Coronary artery (tissue), 2 donors: ENCODE measurements around the gene ZBTB48.
"Not testable (repeated sequence)": the region's sequence is repeated elsewhere in the genome, so short reads cannot be mapped to it uniquely, and the experiment has no call there.

Experiments
- DNase-seq: peaks from one replicate; pipeline ENCODE4 v3.0.0-alpha.2; 2017; ENCODE audit warnings: low spot score
- H3K27ac ChIP-seq, 2 donors: fragments of 200-600 bp; sonication (generic); one replicate each; pipeline ENCODE4 v1.5.1; 2016 to 2019
- H3K4me3 ChIP-seq: fragments of 200-600 bp; sonication (generic); 2 replicates; pipeline ENCODE4 v1.5.1; 2016; ENCODE audit warnings: mild to moderate bottlenecking, moderate library complexity
- CTCF ChIP-seq: fragments of 200-600 bp; sonication (generic); IDR thresholded peaks from one replicate; pipeline ENCODE4 v1.5.1; 2019; ENCODE audit warnings: antibody characterized with exemption

ZBTB48 gene

GRCh38 chr1:6554907-6555778 is 24.7 kb upstream of the ZBTB48 start, which contains the start of gene TAS1R1:
TAS1R1 (plus strand) TSS chr1:6555307; CDS start chr1:6555374, 67 bp downstream.
- H3K27ac ChIP-seq = peak within 1 kb of the TSS; percentile 57 to 85
- peak within 1 kb of the TSS; percentile 94 for H3K4me3 ChIP-seq
- no peak for DNase-seq
- TF ChIP-seq CTCF = no peak

- H3K27ac ChIP-seq = no peak overlapping the region
Measured at GRCh38 chr1:6557597-6557996, 22.2 kb upstream of the ZBTB48 start.

GRCh38 chr1:6559161-6559560 is 20.6 kb upstream of the ZBTB48 start:
- H3K27ac ChIP-seq, DNase-seq, H3K4me3 ChIP-seq: not testable (repeated sequence)

More at GRCh38 chr1:6557597-6557996, 22.2 kb upstream of the ZBTB48 start:
- no peak for DNase-seq
- TF ChIP-seq CTCF = no peak
- H3K4me3 ChIP-seq = no peak overlapping the region

- Histone ChIP-seq H3K27ac (no peak overlapping the region), H3K4me3 (no peak overlapping the region)
- DNase-seq = no peak
- no peak for TF ChIP-seq CTCF
Measured at GRCh38 chr1:6560267-6560666, 19.5 kb upstream of the ZBTB48 start.

- no peak for TF ChIP-seq CTCF
- H3K27ac ChIP-seq = no peak overlapping the region
- DNase-seq = no peak
- no peak overlapping the region for H3K4me3 ChIP-seq
Measured at GRCh38 chr1:6569033-6569432, 10.8 kb upstream of the ZBTB48 start.

GRCh38 chr1:6570100-6570499 is 9.7 kb upstream of the ZBTB48 start:
- no peak overlapping the region for H3K4me3 ChIP-seq
- DNase-seq = no peak
- H3K27ac ChIP-seq = no peak overlapping the region
- TF ChIP-seq CTCF = no peak

GRCh38 chr1:6570987-6571386 is 8.8 kb upstream of the ZBTB48 start:
- no peak for TF ChIP-seq CTCF
- no peak for DNase-seq
- Histone ChIP-seq H3K4me3 (no peak overlapping the region), H3K27ac (no peak overlapping the region)
